ENCODE results near the gene SV2B. TPM values are rescaled to one million over a fixed set of nuclear protein-coding genes. Genes with fewer than 3 reads are reported as not detected.

Gene SV2B
- total and polyA plus RNA-seq, 9 donors, result 2.6 to 4.6 (median 3.1) TPM

- Histone ChIP-seq H3K36me3 (ENCODE audit: control insufficient read depth, insufficient read depth, low read length) (no peaks in the 10 kb centered on the region), H3K27me3 (ENCODE audit: control insufficient read depth, insufficient read depth, low read length) (peaks cover 42% of the 10 kb centered on the region), H3K27ac (ENCODE audit: low read length) (peak overlapping the region; percentile 71), H3K4me1 (ENCODE audit: control insufficient read depth, insufficient read depth, low read length) (peaks cover 24% of the 10 kb centered on the region), H3K4me3 (ENCODE audit: low read length) (no peak overlapping the region), H3K9me3 (replicated peaks; ENCODE audit: control insufficient read depth, low read depth, low read length) (no peaks in the 10 kb centered on the region)
- 12% methylated on average over 3 of the region's 6 CpGs for WGBS (ENCODE audit: insufficient coverage)
- peak; percentile 12 for DNase-seq
These were observed 2.7 kb downstream of the SV2B start for GRCh38 chr15:91102546-91103330.

GRCh38 chr15:91104111-91104510, 4.1 kb downstream of the SV2B start:
- Histone ChIP-seq H3K27me3 (ENCODE audit: control insufficient read depth, insufficient read depth, low read length) (peaks cover 33% of the 10 kb centered on the region), H3K27ac (ENCODE audit: low read length) (no peak overlapping the region), H3K4me3 (ENCODE audit: low read length) (no peak overlapping the region), H3K9me3 (replicated peaks; ENCODE audit: control insufficient read depth, low read depth, low read length) (no peaks in the 10 kb centered on the region), H3K36me3 (ENCODE audit: control insufficient read depth, insufficient read depth, low read length) (no peaks in the 10 kb centered on the region), H3K4me1 (ENCODE audit: control insufficient read depth, insufficient read depth, low read length) (peaks cover 24% of the 10 kb centered on the region)
- peak; percentile 37 for DNase-seq
- WGBS (ENCODE audit: insufficient coverage), result no CpG with 5 or more reads among the region's 1 CpG

DNA sequence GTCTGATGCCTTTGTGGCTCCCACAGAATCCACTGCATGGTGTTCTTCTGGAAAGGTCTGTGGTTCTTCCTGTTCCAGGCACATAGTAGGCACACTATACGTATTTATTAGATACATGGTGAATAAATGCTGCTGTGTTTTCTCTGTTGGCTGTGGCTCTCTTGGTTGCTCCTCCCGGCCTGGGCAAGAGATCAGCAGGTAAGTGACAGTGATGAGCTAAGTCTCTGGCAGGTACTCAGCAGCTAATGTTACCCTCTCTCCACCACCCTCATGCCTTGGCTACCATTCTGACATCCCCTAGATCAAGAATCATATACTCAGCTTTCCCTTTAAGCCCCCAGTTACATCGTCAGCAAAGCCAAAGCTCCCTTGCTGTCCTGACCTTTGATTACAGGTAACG, 8.4 kb downstream of the SV2B start:
- no peak overlapping the region for H3K27ac ChIP-seq (ENCODE audit: low read length)
- peaks cover 2% of the 10 kb centered on the region for H3K27me3 ChIP-seq (ENCODE audit: control insufficient read depth, insufficient read depth, low read length)
- H3K36me3 ChIP-seq (ENCODE audit: control insufficient read depth, insufficient read depth, low read length), result no peaks in the 10 kb centered on the region
- no peak overlapping the region for H3K4me3 ChIP-seq (ENCODE audit: low read length)
- H3K4me1 ChIP-seq (ENCODE audit: control insufficient read depth, insufficient read depth, low read length), result peaks cover 7% of the 10 kb centered on the region
- WGBS (ENCODE audit: insufficient coverage), result 66% methylated on average over 2 of the region's 4 CpGs
- no peak for DNase-seq
- H3K9me3 ChIP-seq (replicated peaks; ENCODE audit: control insufficient read depth, low read depth, low read length), result no peaks in the 10 kb centered on the region

GRCh38 chr15:91109885-91110284, 9.8 kb downstream of the SV2B start:
- DNase-seq, result no peak
- WGBS (ENCODE audit: insufficient coverage), result 70% methylated on average over 2 of the region's 6 CpGs
- no peaks in the 10 kb centered on the region for H3K4me1 ChIP-seq (ENCODE audit: control insufficient read depth, insufficient read depth, low read length)

GRCh38 chr15:91110407-91110806, 10.3 kb downstream of the SV2B start:
- Histone ChIP-seq H3K27ac (ENCODE audit: low read length) (no peak overlapping the region), H3K9me3 (replicated peaks; ENCODE audit: control insufficient read depth, low read depth, low read length) (no peaks in the 10 kb centered on the region), H3K36me3 (ENCODE audit: control insufficient read depth, insufficient read depth, low read length) (no peaks in the 10 kb centered on the region), H3K4me1 (ENCODE audit: control insufficient read depth, insufficient read depth, low read length) (no peaks in the 10 kb centered on the region), H3K4me3 (ENCODE audit: low read length) (no peak overlapping the region), H3K27me3 (ENCODE audit: control insufficient read depth, insufficient read depth, low read length) (peaks cover 5% of the 10 kb centered on the region)
- DNase-seq, result no peak
- WGBS (ENCODE audit: insufficient coverage), result 85% methylated on average over 7 of the region's 11 CpGs

More at GRCh38 chr15:91109885-91110284, 9.8 kb downstream of the SV2B start:
- H3K27me3 ChIP-seq (ENCODE audit: control insufficient read depth, insufficient read depth, low read length), result peaks cover 5% of the 10 kb centered on the region
- H3K27ac ChIP-seq (ENCODE audit: low read length), result no peak overlapping the region
- no peaks in the 10 kb centered on the region for H3K9me3 ChIP-seq (replicated peaks; ENCODE audit: control insufficient read depth, low read depth, low read length)
- H3K4me3 ChIP-seq (ENCODE audit: low read length), result no peak overlapping the region
- H3K36me3 ChIP-seq (ENCODE audit: control insufficient read depth, insufficient read depth, low read length), result no peaks in the 10 kb centered on the region

DNA sequence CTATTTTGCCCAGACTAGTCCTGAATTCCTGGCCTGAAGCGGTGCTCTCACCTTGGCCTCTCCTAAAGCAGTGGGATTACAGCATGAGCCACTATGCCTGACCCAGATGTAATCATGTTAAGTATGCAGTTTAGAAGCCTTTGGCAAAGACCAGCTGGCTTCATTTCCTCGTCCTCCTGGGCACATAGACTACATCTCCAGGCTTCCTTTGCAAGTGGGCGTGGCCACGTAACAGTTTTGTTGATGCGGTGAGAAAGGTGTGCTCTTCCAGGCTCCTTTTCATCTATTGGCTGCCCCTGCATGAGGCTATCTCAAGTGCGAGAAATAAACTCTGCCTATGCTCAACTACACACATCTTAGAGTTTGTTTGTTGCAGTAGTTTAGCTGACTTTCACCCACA, 13.0 kb downstream of the SV2B start:
- Histone ChIP-seq H3K9me3 (replicated peaks; ENCODE audit: control insufficient read depth, low read depth, low read length) (no peaks in the 10 kb centered on the region), H3K4me1 (ENCODE audit: control insufficient read depth, insufficient read depth, low read length) (peaks cover 2% of the 10 kb centered on the region), H3K36me3 (ENCODE audit: control insufficient read depth, insufficient read depth, low read length) (no peaks in the 10 kb centered on the region), H3K27me3 (ENCODE audit: control insufficient read depth, insufficient read depth, low read length) (peaks cover 5% of the 10 kb centered on the region), H3K4me3 (ENCODE audit: low read length) (no peak overlapping the region), H3K27ac (ENCODE audit: low read length) (no peak overlapping the region)
- 80% methylated on average over 1 of the region's 6 CpGs for WGBS (ENCODE audit: insufficient coverage)
- DNase-seq, result no peak

DNA sequence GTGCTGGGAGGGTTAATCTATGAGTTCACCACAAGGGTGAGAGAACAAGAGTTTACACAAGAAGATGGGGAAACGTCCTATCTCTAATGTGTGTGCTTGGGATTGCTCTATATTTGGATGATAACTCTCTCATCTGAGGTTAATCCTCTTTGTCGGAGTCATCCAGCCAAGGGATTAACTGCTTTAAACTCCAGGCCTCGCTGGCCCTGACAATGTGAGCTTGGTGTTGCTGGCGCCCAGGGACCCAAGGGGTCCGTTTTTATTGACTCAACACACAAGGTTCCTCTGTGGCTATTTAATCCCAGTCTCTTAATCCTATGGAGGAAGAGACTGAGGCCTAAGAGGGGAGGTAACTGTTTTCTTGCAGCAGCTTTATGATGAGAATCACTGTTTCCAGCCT, 14.2 kb downstream of the SV2B start:
- H3K4me3 ChIP-seq (ENCODE audit: low read length), result no peak overlapping the region
- no peak for DNase-seq
- no CpG with 5 or more reads among the region's 5 CpGs for WGBS (ENCODE audit: insufficient coverage)

DNA sequence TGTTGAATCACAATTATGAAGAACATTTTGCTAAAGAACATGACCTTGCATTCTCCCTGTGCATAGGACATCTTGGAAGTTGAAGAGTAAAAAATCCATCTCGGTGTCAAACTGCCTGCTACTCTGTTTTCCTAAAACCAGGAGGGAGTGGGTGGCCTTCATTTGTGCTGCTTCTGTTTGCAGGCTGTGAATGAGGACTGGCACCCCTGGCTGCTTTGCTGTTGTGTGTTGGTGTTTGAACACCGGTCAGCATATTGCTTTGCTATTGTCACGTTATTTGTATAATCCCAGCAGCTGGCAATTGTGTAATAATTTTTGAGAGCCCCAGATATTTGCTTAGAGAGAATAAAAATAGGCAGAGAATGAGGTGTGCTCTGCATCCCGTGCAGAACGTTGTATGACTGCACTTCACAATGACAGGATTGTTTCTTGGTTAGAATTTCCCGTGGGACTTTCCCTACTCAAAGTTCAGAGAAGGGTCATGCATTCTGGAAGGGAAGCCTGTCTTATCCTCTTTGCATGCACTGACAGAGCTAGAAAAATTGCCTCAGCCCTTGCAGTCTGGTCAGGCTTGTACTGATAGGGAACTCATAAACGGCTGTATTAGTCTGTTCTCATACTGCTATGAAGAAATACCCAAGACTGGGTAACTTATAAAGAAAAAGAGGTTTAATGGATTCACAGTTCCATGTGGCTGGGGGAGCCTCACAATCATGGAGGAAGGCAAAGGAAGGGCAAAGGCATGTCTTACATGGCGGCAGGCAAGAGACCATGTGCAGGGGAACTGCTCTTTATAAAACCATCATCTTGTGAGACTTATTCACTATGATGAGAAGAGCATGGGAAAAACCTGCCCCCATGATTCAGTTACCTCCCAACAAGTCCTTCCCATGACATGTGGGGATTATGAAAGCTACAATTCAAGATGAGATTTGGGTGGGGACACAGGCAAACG, 16.3 kb downstream of the SV2B start:
- H3K9me3 ChIP-seq (replicated peaks; ENCODE audit: control insufficient read depth, low read depth, low read length), result no peaks in the 10 kb centered on the region
- WGBS (ENCODE audit: insufficient coverage), result 26% methylated on average over 3 of the region's 9 CpGs
- peaks cover 3% of the 10 kb centered on the region for H3K27me3 ChIP-seq (ENCODE audit: control insufficient read depth, insufficient read depth, low read length)
- H3K4me3 ChIP-seq (ENCODE audit: low read length), result no peak overlapping the region
- H3K27ac ChIP-seq (ENCODE audit: low read length), result peak overlapping the region; percentile 44
- no peaks in the 10 kb centered on the region for H3K36me3 ChIP-seq (ENCODE audit: control insufficient read depth, insufficient read depth, low read length)
- DNase-seq, result peak; percentile 41
- H3K4me1 ChIP-seq (ENCODE audit: control insufficient read depth, insufficient read depth, low read length), result peaks cover 9% of the 10 kb centered on the region

More for the DNA sequence above, 14.2 kb downstream of the SV2B start:
- H3K9me3 ChIP-seq (replicated peaks; ENCODE audit: control insufficient read depth, low read depth, low read length), result no peaks in the 10 kb centered on the region
- H3K36me3 ChIP-seq (ENCODE audit: control insufficient read depth, insufficient read depth, low read length), result no peaks in the 10 kb centered on the region
- peaks cover 3% of the 10 kb centered on the region for H3K27me3 ChIP-seq (ENCODE audit: control insufficient read depth, insufficient read depth, low read length)
- H3K27ac ChIP-seq (ENCODE audit: low read length), result no peak overlapping the region
- peaks cover 9% of the 10 kb centered on the region for H3K4me1 ChIP-seq (ENCODE audit: control insufficient read depth, insufficient read depth, low read length)

- H3K27me3 ChIP-seq (ENCODE audit: control insufficient read depth, insufficient read depth, low read length), result peaks cover 3% of the 10 kb centered on the region
- no peak overlapping the region for H3K4me3 ChIP-seq (ENCODE audit: low read length)
- no CpG with 5 or more reads among the region's 1 CpG for WGBS (ENCODE audit: insufficient coverage)
- no peaks in the 10 kb centered on the region for H3K9me3 ChIP-seq (replicated peaks; ENCODE audit: control insufficient read depth, low read depth, low read length)
- no peak overlapping the region for H3K27ac ChIP-seq (ENCODE audit: low read length)
- H3K36me3 ChIP-seq (ENCODE audit: control insufficient read depth, insufficient read depth, low read length), result no peaks in the 10 kb centered on the region
- no peak for DNase-seq
- peaks cover 9% of the 10 kb centered on the region for H3K4me1 ChIP-seq (ENCODE audit: control insufficient read depth, insufficient read depth, low read length)
These were observed 17.3 kb downstream of the SV2B start for GRCh38 chr15:91117375-91117774.

All from muscle of leg (tissue), 11 donors.